NCI-H2081 treated with DMSO at 0.1 percent for 48 hours (cell line): Measurements from ENCODE around the gene NMD3.
"Not testable (repeated sequence)": the region's sequence is repeated elsewhere in the genome, so short reads cannot be mapped to it uniquely, and the experiment has no call there.

Experiments used
- DNase-seq: peaks from one replicate; lab custom pipeline; 2025; lab: John Stamatoyannopoulos, UW

NMD3 gene

GRCh38 chr3:161220850-161221753 lies at the start of gene NMD3:
Gene NMD3, plus strand, starts transcription at chr3:161221311. Its CDS starts 703 bp downstream, at chr3:161222014.
- DNase-seq, result peak; percentile 92

GRCh38 chr3:161171639-161172552 lies 49.2 kb upstream of the NMD3 start:
- no peak for DNase-seq

GRCh38 chr3:161175506-161175905 lies 45.6 kb upstream of the NMD3 start:
- no peak for DNase-seq

DNA sequence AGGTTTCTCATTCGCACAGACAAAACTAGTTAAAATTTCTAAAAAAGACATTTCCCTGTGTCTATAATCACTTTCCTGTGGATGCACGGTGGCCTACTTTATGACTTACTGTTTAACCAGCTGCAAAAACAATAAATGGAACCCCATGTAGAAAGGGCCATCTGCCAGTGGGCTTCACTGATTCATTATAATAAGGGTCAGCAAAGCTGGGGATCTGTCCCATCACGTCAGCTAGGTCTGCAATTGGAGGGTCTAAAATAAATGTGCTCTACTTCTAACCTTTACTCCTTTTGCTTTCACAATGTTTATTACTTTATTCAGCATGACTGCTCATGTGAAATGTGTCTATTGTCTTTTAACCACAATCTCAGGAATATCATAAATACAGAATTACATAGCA lies 43.1 kb upstream of the NMD3 start:
- DNase-seq, result peak; percentile 90

DNA sequence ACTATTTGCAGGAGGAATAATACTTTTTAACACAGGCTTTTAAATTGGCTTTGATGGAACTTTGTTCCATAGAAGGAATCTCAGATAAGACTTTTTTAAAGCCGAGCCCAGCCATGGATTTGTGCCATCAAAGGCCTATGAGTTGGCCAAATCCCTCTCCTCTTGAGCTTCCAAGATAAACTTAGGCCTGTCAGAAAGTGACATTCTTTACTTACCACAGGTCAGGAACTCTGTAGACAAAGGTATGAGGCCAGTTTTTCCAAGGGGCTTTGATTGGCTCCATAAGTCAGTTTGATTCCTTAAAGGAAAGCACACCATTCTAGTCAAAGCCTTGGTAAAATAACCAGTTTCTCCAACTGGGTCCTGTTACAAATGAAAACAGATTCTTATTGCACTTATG lies 39.7 kb upstream of the NMD3 start:
- DNase-seq, result not testable (repeated sequence)

GRCh38 chr3:161187046-161187445 lies 34.1 kb upstream of the NMD3 start:
- DNase-seq, result no peak

GRCh38 chr3:161197855-161198850 lies 23.0 kb upstream of the NMD3 start:
- no peak for DNase-seq

- DNase-seq, result no peak
These were observed 21.2 kb upstream of the NMD3 start for GRCh38 chr3:161199926-161200325.

- no peak for DNase-seq
These were observed 17.5 kb upstream of the NMD3 start for GRCh38 chr3:161203485-161204098.

DNA sequence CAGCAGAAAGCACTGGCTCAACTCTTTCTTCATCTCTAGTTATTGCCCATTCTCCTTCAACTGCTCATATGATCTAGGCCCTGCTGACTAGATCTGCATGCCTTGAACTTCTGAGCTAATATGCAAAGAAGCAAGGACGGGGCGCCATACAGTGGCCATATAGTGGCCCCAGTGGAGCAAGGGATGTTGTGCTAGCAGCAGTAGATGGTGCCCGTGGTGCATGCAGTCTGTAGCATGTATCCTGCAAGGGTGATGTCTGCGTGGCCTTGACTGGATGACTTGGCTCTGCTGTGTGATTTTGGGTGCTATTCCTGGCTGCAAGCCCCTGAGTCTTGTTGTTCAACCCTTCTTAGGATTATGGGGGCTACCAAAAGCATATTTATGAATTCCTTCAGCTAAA lies 12.2 kb upstream of the NMD3 start:
- no peak for DNase-seq

DNA sequence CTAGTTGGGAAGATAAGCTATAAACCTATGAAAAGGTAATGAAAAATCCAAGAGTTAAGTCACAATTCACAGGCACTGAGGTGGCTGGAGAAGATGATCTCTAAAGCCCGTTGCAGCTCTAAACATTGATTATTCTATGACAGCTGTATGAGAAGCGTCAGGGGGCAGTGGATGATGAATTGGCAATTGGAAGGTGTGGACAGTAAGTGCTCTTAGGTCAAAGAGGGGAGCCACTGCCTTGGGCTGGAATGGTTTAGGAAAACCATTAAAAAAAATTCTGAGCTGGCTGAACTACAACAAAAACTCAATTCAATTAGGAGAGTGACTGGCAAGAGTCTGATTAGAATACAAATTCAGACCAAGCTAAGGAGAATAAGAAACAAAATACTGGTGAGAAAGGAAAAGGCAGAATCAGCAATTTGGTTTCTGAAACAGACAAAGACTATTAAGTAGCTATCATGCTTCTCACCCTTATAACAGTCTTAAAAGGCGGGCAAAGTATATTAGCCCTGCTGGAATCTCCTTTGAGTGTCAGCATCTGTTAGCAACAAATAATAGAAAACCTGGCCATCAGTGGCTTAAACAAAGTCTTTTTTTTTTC lies 8.8 kb upstream of the NMD3 start:
- DNase-seq, result no peak

- no peak for DNase-seq
These were observed 8.2 kb upstream of the NMD3 start for GRCh38 chr3:161212906-161213305.

- no peak for DNase-seq
These were observed 7.5 kb upstream of the NMD3 start for GRCh38 chr3:161213644-161214043.

DNA sequence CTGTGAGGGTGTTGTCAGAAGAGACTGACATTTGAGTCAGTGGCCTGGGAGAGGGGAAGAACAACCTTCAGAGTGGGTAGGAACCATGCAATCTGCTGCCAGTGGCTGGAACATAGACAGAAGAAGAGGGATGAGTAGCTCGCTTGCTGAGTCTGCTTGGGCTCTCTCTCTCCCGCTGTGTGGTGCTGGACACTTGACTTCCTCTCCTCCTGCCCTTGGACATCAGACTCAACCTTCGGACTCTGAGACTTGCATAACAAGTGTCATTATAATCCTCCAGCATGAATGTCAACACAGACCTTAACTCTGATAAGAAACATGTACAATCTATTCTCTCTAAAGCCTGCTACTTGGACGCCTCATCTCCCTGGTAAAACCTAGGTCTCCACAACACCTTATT lies 5.9 kb upstream of the NMD3 start:
- no peak for DNase-seq

DNA sequence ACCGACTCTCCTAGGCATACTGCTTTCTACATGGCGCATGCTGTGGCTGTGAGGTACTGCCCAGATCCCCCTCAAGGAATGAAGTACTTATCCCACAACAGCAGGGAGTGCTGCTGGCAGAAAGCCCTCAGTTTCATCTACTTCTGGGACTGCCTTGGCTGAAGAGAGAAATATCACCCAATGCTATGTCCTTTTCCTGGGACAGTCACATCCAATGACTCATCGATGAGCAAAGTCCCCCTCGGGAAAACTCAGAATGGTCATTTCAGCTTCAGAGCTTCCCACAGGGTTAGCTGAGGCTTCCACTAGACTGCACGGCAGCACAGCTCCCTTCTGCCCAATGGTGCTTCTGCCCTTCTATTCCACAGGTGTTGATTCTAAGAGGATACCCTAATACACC lies 3.6 kb upstream of the NMD3 start:
- no peak for DNase-seq

DNA sequence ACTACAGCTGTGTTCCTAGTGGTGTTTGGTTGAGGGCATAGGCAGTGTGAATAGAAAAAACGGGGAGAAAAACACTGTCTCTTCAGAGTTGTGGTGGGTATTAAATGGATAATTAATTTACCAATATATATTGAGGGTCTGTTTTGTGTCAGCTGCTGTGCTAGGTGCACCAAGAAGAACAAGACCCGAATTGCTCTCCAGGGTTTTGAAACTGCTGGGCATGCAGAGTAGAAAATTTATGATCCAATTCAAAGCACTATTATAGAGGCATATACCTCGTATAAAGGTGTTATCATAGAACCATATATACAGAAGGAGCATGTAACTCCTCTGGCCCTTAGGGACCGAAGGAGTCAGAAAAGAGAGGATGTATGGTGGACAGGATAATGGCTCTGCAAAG lies 1.6 kb upstream of the NMD3 start:
- DNase-seq, result no peak

- no peak for DNase-seq
These were observed 892 bp downstream of the NMD3 start for GRCh38 chr3:161221806-161222600.

- no peak for DNase-seq
These were observed 1.6 kb downstream of the NMD3 start for GRCh38 chr3:161222662-161223061.

- no peak for DNase-seq
These were observed 3.7 kb downstream of the NMD3 start for GRCh38 chr3:161224786-161225185.

GRCh38 chr3:161230621-161231171 lies 9.6 kb downstream of the NMD3 start:
- DNase-seq, result no peak
